OCI-LY1 (cell line): ENCODE results near the gene ZFP64.

Experiments
- H2AFZ ChIP-seq: fragments of 200-600 bp; sonication (generic), shearing (Covaris generic); 2 replicates; pipeline ENCODE4 v1.6.0; 2014; ENCODE audit warnings: antibody characterized with exemption, mild to moderate bottlenecking, low read length
- H3F3A ChIP-seq: fragments of 200-600 bp; sonication (generic), shearing (Covaris generic); 2 replicates; pipeline ENCODE4 v1.6.0; 2014; ENCODE audit warnings: mild to moderate bottlenecking, antibody characterized with exemption, low read length, moderate library complexity; ENCODE audit not compliant: insufficient read depth
- H3K27ac ChIP-seq: fragments of 200-600 bp; sonication (generic); 2 replicates; pipeline ENCODE4 v1.5.1; 2014; ENCODE audit warnings: low read length, mixed run types, mild to moderate bottlenecking, low read depth; ENCODE audit not compliant: poor library complexity, severe bottlenecking
- H3K27me3 ChIP-seq: fragments of 200-600 bp; sonication (generic); 2 replicates; pipeline ENCODE4 v1.6.0; 2014; ENCODE audit warnings: antibody characterized with exemption, mild to moderate bottlenecking, low read length, moderate library complexity; ENCODE audit not compliant: insufficient read depth
- H3K36me3 ChIP-seq: fragments of 200-600 bp; sonication (generic); 2 replicates; pipeline ENCODE4 v1.6.1; 2014; ENCODE audit warnings: mild to moderate bottlenecking, antibody characterized with exemption, low read length, moderate library complexity, mixed read lengths; ENCODE audit not compliant: insufficient read depth
- H3K4me1 ChIP-seq: fragments of 200-600 bp; sonication (generic); 2 replicates; pipeline ENCODE4 v1.5.1; 2014; ENCODE audit warnings: mild to moderate bottlenecking, low read length, moderate library complexity; ENCODE audit not compliant: insufficient read depth, severe bottlenecking
- H3K4me2 ChIP-seq: fragments of 200-600 bp; sonication (generic), shearing (Covaris generic); 2 replicates; pipeline ENCODE4 v1.6.1; 2014; ENCODE audit warnings: low read length
- H3K4me3 ChIP-seq: fragments of 200-600 bp; sonication (generic); 2 replicates; pipeline ENCODE4 v1.5.1; 2014; ENCODE audit warnings: low read length, low read depth, mild to moderate bottlenecking, mixed read lengths; ENCODE audit not compliant: poor library complexity, severe bottlenecking
- H3K79me2 ChIP-seq: fragments of 200-600 bp; shearing (Covaris generic); 2 replicates; pipeline ENCODE4 v1.6.1; 2016; ENCODE audit warnings: mixed run types, low read length, mixed read lengths; ENCODE audit not compliant: insufficient read depth
- H3K9ac ChIP-seq: fragments of 200-600 bp; sonication (generic), shearing (Covaris generic); 2 replicates; pipeline ENCODE4 v1.6.1; 2014; ENCODE audit warnings: mild to moderate bottlenecking, low read length, mixed read lengths
- H3K9me2 ChIP-seq: fragments of 200-600 bp; sonication (generic), shearing (Covaris generic); 2 replicates; pipeline ENCODE4 v1.6.1; 2014; ENCODE audit warnings: low read depth, mild to moderate bottlenecking, low read length, mixed read lengths
- H3K9me3 ChIP-seq: fragments of 200-600 bp; shearing (Covaris generic); 2 replicates; pipeline ENCODE4 v1.6.1; 2014; ENCODE audit warnings: low read length, mixed read lengths
- H4K20me1 ChIP-seq: fragments of 200-600 bp; sonication (generic), shearing (Covaris generic); 2 replicates; pipeline ENCODE4 v1.6.0; 2016; ENCODE audit warnings: mild to moderate bottlenecking, low read length; ENCODE audit not compliant: insufficient read depth
- CTCF ChIP-seq: fragments of 200-600 bp; sonication (generic), shearing (Covaris generic); IDR thresholded peaks from 2 replicates; pipeline ENCODE4 v1.5.1; 2017; ENCODE audit warnings: mild to moderate bottlenecking, antibody characterized with exemption, low read length, moderate library complexity, mixed read lengths
- EZH2 ChIP-seq: fragments of 200-600 bp; sonication (generic), shearing (Covaris generic); IDR thresholded peaks from 2 replicates; pipeline ENCODE4 v1.8.0; 2017; ENCODE audit warnings: borderline replicate concordance, mixed run types, mild to moderate bottlenecking, antibody characterized with exemption, low read length, moderate library complexity, mixed read lengths

ZFP64 gene

GRCh38 chr20:52210037-52210990 is 18.7 kb upstream of the ZFP64 start:
- Histone ChIP-seq H4K20me1 (no peaks in the 10 kb centered on the region), H3K4me2 (no peak overlapping the region), H3K27me3 (no peaks in the 10 kb centered on the region), H3K9me2 (no peaks in the 10 kb centered on the region), H3F3A (no peaks in the 10 kb centered on the region), H3K4me3 (no peak overlapping the region), H3K27ac (no peak overlapping the region), H3K36me3 (no peaks in the 10 kb centered on the region), H3K9ac (no peak overlapping the region), H3K9me3 (no peaks in the 10 kb centered on the region), H3K79me2 (no peaks in the 10 kb centered on the region), H3K4me1 (no peaks in the 10 kb centered on the region), H2AFZ (no peak overlapping the region)
- TF ChIP-seq EZH2: no peak

GRCh38 chr20:52209154-52209571 is 17.6 kb upstream of the ZFP64 start:
- TF ChIP-seq CTCF: no peak

GRCh38 chr20:52207020-52207810 is 15.6 kb upstream of the ZFP64 start:
- H3K9me3 ChIP-seq: no peaks in the 10 kb centered on the region
- no peaks in the 10 kb centered on the region for H3K79me2 ChIP-seq
- no peaks in the 10 kb centered on the region for H3K4me1 ChIP-seq
- H3K27ac ChIP-seq: no peak overlapping the region
- H3K36me3 ChIP-seq: no peaks in the 10 kb centered on the region
- H4K20me1 ChIP-seq: no peaks in the 10 kb centered on the region
- no peak overlapping the region for H3K4me3 ChIP-seq
- no peaks in the 10 kb centered on the region for H3K27me3 ChIP-seq
- TF ChIP-seq EZH2 (no peak), CTCF (no peak)
- H3K9me2 ChIP-seq: no peaks in the 10 kb centered on the region
- no peak overlapping the region for H2AFZ ChIP-seq
- no peaks in the 10 kb centered on the region for H3F3A ChIP-seq
- H3K9ac ChIP-seq: no peak overlapping the region
- H3K4me2 ChIP-seq: no peak overlapping the region

More at GRCh38 chr20:52209154-52209571, 17.6 kb upstream of the ZFP64 start:
- no peaks in the 10 kb centered on the region for H3K27me3 ChIP-seq
- no peaks in the 10 kb centered on the region for H3K9me3 ChIP-seq
- H3K9ac ChIP-seq: no peak overlapping the region
- H3K79me2 ChIP-seq: no peaks in the 10 kb centered on the region
- no peak overlapping the region for H2AFZ ChIP-seq
- no peak overlapping the region for H3K4me3 ChIP-seq
- H3K27ac ChIP-seq: no peak overlapping the region
- H3K4me2 ChIP-seq: no peak overlapping the region
- no peaks in the 10 kb centered on the region for H3K36me3 ChIP-seq
- H4K20me1 ChIP-seq: no peaks in the 10 kb centered on the region
- no peaks in the 10 kb centered on the region for H3F3A ChIP-seq
- no peaks in the 10 kb centered on the region for H3K4me1 ChIP-seq
- H3K9me2 ChIP-seq: no peaks in the 10 kb centered on the region
